Astrocyte (in vitro differentiated cells and primary cell): ENCODE measurements around the gene BMPER.

ENCODE experiments used
- EZH2 ChIP-seq: IDR thresholded peaks from 2 replicates; pipeline ENCODE4 v1.6.1; 2012; ENCODE audit warnings: mild to moderate bottlenecking, low read length, inconsistent platforms; ENCODE audit not compliant: insufficient read depth
- TF ChIP-seq, protein P1 (sequence below): IDR thresholded peaks from 2 replicates; pipeline ENCODE4 v1.5.1; 2011; ENCODE audit warnings: low read depth, mild to moderate bottlenecking, inconsistent platforms, low read length, moderate library complexity; ENCODE audit not compliant: insufficient read depth

- TF ChIP-seq, protein P1, sequence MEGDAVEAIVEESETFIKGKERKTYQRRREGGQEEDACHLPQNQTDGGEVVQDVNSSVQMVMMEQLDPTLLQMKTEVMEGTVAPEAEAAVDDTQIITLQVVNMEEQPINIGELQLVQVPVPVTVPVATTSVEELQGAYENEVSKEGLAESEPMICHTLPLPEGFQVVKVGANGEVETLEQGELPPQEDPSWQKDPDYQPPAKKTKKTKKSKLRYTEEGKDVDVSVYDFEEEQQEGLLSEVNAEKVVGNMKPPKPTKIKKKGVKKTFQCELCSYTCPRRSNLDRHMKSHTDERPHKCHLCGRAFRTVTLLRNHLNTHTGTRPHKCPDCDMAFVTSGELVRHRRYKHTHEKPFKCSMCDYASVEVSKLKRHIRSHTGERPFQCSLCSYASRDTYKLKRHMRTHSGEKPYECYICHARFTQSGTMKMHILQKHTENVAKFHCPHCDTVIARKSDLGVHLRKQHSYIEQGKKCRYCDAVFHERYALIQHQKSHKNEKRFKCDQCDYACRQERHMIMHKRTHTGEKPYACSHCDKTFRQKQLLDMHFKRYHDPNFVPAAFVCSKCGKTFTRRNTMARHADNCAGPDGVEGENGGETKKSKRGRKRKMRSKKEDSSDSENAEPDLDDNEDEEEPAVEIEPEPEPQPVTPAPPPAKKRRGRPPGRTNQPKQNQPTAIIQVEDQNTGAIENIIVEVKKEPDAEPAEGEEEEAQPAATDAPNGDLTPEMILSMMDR: no peak
- TF ChIP-seq EZH2: no peak
Observed at GRCh38 chr7:33909318-33909717, 4.0 kb downstream of the BMPER start.
